Liver (tissue), 9 donors: ENCODE data around the gene PYURF. TPM values are rescaled to one million over a fixed set of nuclear protein-coding genes. Genes with fewer than 3 reads are reported as not detected.

Experiments
- DNase-seq: peaks from one replicate; pipeline ENCODE4 v3.0.0-alpha.2; 2017; ENCODE audit warnings: low spot score
- H3K27ac ChIP-seq, 2 donors: one replicate each; pipeline ENCODE4 v1.7.0; 2013; ENCODE audit warnings: inconsistent platforms in 2 of 2, low read length in 2 of 2, control low read depth in 1 of 2, low read depth in 1 of 2, mild to moderate bottlenecking in 1 of 2
- H3K27me3 ChIP-seq, 4 donors: one replicate each; pipeline versions ENCODE4 v1.6.1 to v1.7.0; 2013; ENCODE audit warnings: low read length in 3 of 4, inconsistent platforms in 1 of 4, mild to moderate bottlenecking in 1 of 4, moderate library complexity in 1 of 4; ENCODE audit not compliant: control insufficient read depth in 4 of 4, insufficient read depth in 4 of 4
- H3K36me3 ChIP-seq, 4 donors: one replicate each; pipeline versions ENCODE4 v1.6.1 to v1.7.0; 2013; ENCODE audit warnings: low read length in 3 of 4, mild to moderate bottlenecking in 3 of 4, low read depth in 1 of 4, moderate library complexity in 1 of 4; ENCODE audit not compliant: control insufficient read depth in 4 of 4, insufficient read depth in 3 of 4
- H3K4me1 ChIP-seq, 4 donors: one replicate each; pipeline versions ENCODE4 v1.6.1 to v1.7.0; 2013; ENCODE audit warnings: low read length in 3 of 4, mild to moderate bottlenecking in 3 of 4, moderate library complexity in 1 of 4; ENCODE audit not compliant: control insufficient read depth in 4 of 4, insufficient read depth in 4 of 4
- H3K4me3 ChIP-seq, 3 donors: one replicate each; pipeline versions ENCODE4 v1.6.1 to v1.7.0; 2013; ENCODE audit warnings: low read length in 3 of 3, control low read depth in 1 of 3, low read depth in 1 of 3, mild to moderate bottlenecking in 1 of 3
- H3K9ac ChIP-seq, 2 donors: one replicate each; pipeline ENCODE4 v1.7.0; 2013; ENCODE audit warnings: low read length in 2 of 2, mild to moderate bottlenecking in 2 of 2, moderate library complexity in 2 of 2, control low read depth in 1 of 2, low read depth in 1 of 2
- H3K9me3 ChIP-seq, 4 donors: one replicate each; pipeline versions ENCODE4 v1.6.1 to v1.7.0; 2013; ENCODE audit warnings: low read length in 3 of 4; ENCODE audit not compliant: control insufficient read depth in 4 of 4
- ATF3 ChIP-seq: IDR thresholded peaks from 2 replicates; pipeline ENCODE4 v1.6.1; 2016; ENCODE audit warnings: antibody characterized with exemption
- CTCF ChIP-seq: fragments of 150-350 bp; IDR thresholded peaks from 2 replicates; pipeline ENCODE4 v1.5.1; 2017; ENCODE audit warnings: improper control_type of control experiment, low read depth, low read length; ENCODE audit not compliant: missing input control
- EGR1 ChIP-seq, 2 donors: IDR thresholded peaks; 2 replicates each; pipeline ENCODE4 v1.6.1; 2016 to 2018; ENCODE audit warnings: antibody characterized with exemption in 2 of 2, low read depth in 2 of 2
- FOXA1 ChIP-seq: IDR thresholded peaks from 2 replicates; pipeline ENCODE4 v1.6.1; 2016; ENCODE audit warnings: antibody characterized with exemption
- FOXA2 ChIP-seq: IDR thresholded peaks from 2 replicates; pipeline ENCODE4 v1.6.1; 2016; ENCODE audit warnings: antibody characterized with exemption
- GABPA ChIP-seq, 2 donors: IDR thresholded peaks in 1 of 2; conservative IDR thresholded peaks in 1 of 2; 2 replicates each; pipeline ENCODE4 v1.6.1; 2016; ENCODE audit warnings: antibody characterized with exemption in 2 of 2, mild to moderate bottlenecking in 1 of 2, moderate library complexity in 1 of 2
- HNF4A ChIP-seq, 2 donors: conservative IDR thresholded peaks; 2 replicates each; pipeline ENCODE4 v1.6.1; 2016; ENCODE audit warnings: antibody characterized with exemption in 2 of 2, mild to moderate bottlenecking in 2 of 2
- HNF4G ChIP-seq: IDR thresholded peaks from 2 replicates; pipeline ENCODE4 v1.6.1; 2016; ENCODE audit warnings: antibody characterized with exemption
- JUND ChIP-seq, 2 donors: IDR thresholded peaks; 2 replicates each; pipeline ENCODE4 v1.6.1; 2016; ENCODE audit warnings: antibody characterized with exemption in 2 of 2
- NR2F2 ChIP-seq: IDR thresholded peaks from 2 replicates; pipeline ENCODE4 v1.6.1; 2016; ENCODE audit warnings: antibody characterized with exemption
- RAD21 ChIP-seq, 2 donors: IDR thresholded peaks; 2 replicates each; pipeline ENCODE4 v1.6.1; 2016; ENCODE audit warnings: antibody characterized with exemption in 2 of 2, mild to moderate bottlenecking in 2 of 2
- REST ChIP-seq: IDR thresholded peaks from 2 replicates; pipeline ENCODE4 v1.6.1; 2016; ENCODE audit warnings: antibody characterized with exemption, mild to moderate bottlenecking
- RXRA ChIP-seq, 2 donors: IDR thresholded peaks; 2 replicates each; pipeline ENCODE4 v1.6.1; 2017 to 2018; ENCODE audit warnings: antibody characterized with exemption in 2 of 2, mild to moderate bottlenecking in 1 of 2
- SP1 ChIP-seq: IDR thresholded peaks from 2 replicates; pipeline ENCODE4 v1.6.1; 2018; ENCODE audit warnings: antibody characterized with exemption, mild to moderate bottlenecking
- TAF1 ChIP-seq: conservative IDR thresholded peaks from 2 replicates; pipeline ENCODE4 v1.6.1; 2016; ENCODE audit warnings: antibody characterized with exemption, mild to moderate bottlenecking
- YY1 ChIP-seq: IDR thresholded peaks from 2 replicates; pipeline ENCODE4 v1.6.1; 2016; ENCODE audit warnings: antibody characterized with exemption, mild to moderate bottlenecking
- WGBS: extraction: QIAGEN DNeasy Blood & Tissue Kit; methylation state at CpG from one replicate; pipeline ENCODE4 v1.1.7; 2013; 5-methylcytosine and 5-hydroxymethylcytosine counted together
- polyA plus RNA-seq, 2 donors: library from polyadenylated mRNA; stranded (reverse) in 1 of 2; unstranded in 1 of 2; fragments of 200-250 nt in 1 of 2; fragments of >200 nt in 1 of 2; fragmentation: Nextera tagmentation in 1 of 2; extraction: Ambion mirVana in 1 of 2; gene quantifications; one replicate each; pipeline versions ENCODE4 v1.2.1 to v1.2.3, GENCODE V29; 2013 to 2015
- total RNA-seq, 2 donors: library from RNA; depleted of rRNA; stranded (reverse); fragments of >200 nt; gene quantifications; one replicate each; pipeline ENCODE4 v1.2.3, GENCODE V29; 2014
- TF ChIP-seq, protein P1 (sequence below): IDR thresholded peaks from 2 replicates; pipeline ENCODE4 v1.6.1; 2016; ENCODE audit warnings: antibody characterized with exemption
- TF ChIP-seq, protein P2 (sequence below): IDR thresholded peaks from 2 replicates; pipeline ENCODE4 v1.6.1; 2016; ENCODE audit warnings: antibody characterized with exemption
- donor health status: healthy.
- donor health status: healthy.
- donor health status: healthy.
- donor health status: healthy.
- donor health status: healthy.

Gene PYURF
- total and polyA plus RNA-seq, 4 donors, result 28.8 to 86.0 (median 58.7) TPM

DNA sequence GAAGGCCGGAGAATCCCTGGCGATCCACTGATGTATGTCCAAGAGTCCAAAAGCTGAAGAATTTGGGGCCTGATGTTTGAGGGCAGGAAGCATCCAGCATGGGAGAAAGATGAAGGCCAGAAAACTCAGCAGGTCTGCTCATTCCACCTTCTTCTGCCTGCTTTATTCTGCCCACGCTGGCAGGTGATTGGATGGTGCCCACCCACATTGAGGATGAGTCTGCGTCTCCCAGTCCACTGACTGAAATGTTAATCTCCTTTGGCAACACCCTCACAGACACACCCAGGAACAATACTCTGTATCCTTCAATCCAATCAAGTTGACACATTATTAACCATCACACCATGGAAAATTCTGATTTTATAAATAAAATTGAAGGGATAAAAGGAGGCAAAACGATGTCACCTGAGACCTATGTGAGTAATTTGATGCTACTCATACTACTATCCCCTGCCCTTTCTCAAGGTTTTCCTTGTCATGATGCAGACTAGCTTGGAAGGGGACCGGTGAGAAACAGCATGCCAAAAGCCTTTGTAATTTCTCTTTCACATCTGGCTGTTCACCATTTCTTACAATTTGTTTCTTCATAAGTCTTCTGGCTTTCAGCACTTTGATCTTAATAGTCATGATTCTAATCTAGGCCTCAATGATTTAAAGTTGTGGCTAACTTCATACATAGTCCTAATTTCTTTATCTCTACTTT, 9.7 kb upstream of the PYURF start:
- Histone ChIP-seq H3K9me3 (no peaks in the 10 kb centered on the region), H3K4me1 (no peaks in the 10 kb centered on the region), H3K9ac (no peak overlapping the region), H3K27me3 (no peaks in the 10 kb centered on the region), H3K4me3 (no peak overlapping the region), H3K27ac (no peak overlapping the region), H3K36me3 (no peaks in the 10 kb centered on the region)
- no peak for DNase-seq
- no peak for TF ChIP-seq FOXA1
- no peak for TF ChIP-seq FOXA2
- TF ChIP-seq RXRA (IDR thresholded peaks at IDR 0.05), result no peak
- TF ChIP-seq RAD21 (IDR thresholded peaks at IDR 0.05), result no peak
- 87% methylated on average over 6 of the region's 6 CpGs for WGBS

DNA sequence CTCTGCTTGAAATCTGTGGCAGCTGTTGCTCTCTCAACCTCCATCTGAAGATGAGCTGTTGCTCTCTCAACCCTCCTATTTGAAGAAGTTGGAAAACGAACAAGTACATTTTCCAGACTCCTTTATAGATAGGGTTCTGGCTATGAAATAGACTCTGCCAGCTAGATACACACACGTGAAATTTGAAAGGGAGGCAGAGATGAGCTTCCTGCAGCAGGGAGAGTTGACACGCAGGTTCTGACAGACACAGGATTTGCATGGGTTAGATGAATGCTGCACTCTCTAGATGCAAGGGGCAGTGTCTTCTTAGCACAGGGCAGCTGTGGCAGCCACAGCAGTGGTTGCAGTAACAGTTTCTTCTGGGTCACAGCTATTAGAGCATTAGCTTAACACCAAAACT, 8.0 kb upstream of the PYURF start:
- TF ChIP-seq RXRA (IDR thresholded peaks at IDR 0.05) (no peak), SP1 (no peak), HNF4G (no peak), CTCF (no peak), YY1 (no peak), NR2F2 (no peak), HNF4A (conservative IDR thresholded peaks at IDR 0.05) (no peak), GABPA (IDR thresholded peaks at IDR 0.05 in 1 of 2, conservative IDR thresholded peaks at IDR 0.05 in 1 of 2) (no peak), FOXA1 (no peak), FOXA2 (no peak), JUND (IDR thresholded peaks at IDR 0.05) (no peak), ATF3 (no peak), EGR1 (IDR thresholded peaks at IDR 0.05; ENCODE audit: low read depth in 2 of 2) (no peak), TAF1 (no peak), REST (no peak), RAD21 (IDR thresholded peaks at IDR 0.05) (no peak)
- TF ChIP-seq, protein P1, sequence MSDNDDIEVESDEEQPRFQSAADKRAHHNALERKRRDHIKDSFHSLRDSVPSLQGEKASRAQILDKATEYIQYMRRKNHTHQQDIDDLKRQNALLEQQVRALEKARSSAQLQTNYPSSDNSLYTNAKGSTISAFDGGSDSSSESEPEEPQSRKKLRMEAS, result no peak
- TF ChIP-seq, protein P2, sequence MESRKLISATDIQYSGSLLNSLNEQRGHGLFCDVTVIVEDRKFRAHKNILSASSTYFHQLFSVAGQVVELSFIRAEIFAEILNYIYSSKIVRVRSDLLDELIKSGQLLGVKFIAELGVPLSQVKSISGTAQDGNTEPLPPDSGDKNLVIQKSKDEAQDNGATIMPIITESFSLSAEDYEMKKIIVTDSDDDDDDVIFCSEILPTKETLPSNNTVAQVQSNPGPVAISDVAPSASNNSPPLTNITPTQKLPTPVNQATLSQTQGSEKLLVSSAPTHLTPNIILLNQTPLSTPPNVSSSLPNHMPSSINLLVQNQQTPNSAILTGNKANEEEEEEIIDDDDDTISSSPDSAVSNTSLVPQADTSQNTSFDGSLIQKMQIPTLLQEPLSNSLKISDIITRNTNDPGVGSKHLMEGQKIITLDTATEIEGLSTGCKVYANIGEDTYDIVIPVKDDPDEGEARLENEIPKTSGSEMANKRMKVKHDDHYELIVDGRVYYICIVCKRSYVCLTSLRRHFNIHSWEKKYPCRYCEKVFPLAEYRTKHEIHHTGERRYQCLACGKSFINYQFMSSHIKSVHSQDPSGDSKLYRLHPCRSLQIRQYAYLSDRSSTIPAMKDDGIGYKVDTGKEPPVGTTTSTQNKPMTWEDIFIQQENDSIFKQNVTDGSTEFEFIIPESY, result no peak
- Histone ChIP-seq H3K36me3 (no peaks in the 10 kb centered on the region), H3K27me3 (no peaks in the 10 kb centered on the region), H3K9me3 (no peaks in the 10 kb centered on the region), H3K27ac (no peak overlapping the region), H3K4me1 (no peaks in the 10 kb centered on the region), H3K4me3 (no peak overlapping the region), H3K9ac (no peak overlapping the region)
- no peak for DNase-seq
- 83% methylated on average over 3 of the region's 3 CpGs for WGBS
